GM18508 (cell line): ENCODE results near the gene SIGLEC1.

Experiments used
- ATAC-seq: cut with Tn5 transposase; IDR thresholded peaks from one replicate; pipeline ENCODE4 v1.9.1; 2021; ENCODE audit warnings: moderate number of reproducible peaks; ENCODE audit not compliant: insufficient read depth, unreplicated experiment

The SIGLEC1 gene

DNA sequence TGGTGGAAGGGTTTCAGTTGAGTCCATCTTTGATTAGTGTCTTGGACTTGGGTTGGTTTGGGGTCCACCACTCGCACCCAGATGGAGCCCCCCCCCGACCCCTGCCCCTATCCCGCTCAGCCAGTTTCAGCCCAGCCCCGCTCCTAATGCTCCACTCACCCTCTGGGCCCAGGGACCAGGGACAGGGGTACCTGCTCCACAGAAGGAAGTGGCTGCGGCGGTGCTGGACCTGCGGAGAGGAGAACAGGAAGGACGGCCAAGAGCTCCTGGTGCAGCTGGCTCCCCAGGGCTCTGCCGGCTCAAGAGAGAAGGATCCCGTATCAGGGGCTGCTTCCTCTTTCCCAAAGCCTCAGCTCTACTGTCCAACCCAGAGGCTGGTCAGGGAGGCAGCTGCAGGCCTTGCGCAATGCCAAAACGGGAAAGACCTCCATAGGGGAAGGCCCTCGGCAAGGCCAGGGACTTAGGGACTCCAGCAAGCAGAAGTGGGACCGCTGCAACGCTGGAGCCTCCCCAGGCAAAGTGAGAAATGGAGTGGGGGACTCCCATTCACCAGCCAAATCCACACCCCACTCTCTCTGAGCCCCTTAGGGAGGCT lies at the start of gene SIGLEC1:
Gene SIGLEC1 (minus strand): TSS at position 322 of the 595 bp plus-strand sequence. CDS start 5,472 bp downstream, outside the sequence.
- ATAC-seq, result no peak

DNA sequence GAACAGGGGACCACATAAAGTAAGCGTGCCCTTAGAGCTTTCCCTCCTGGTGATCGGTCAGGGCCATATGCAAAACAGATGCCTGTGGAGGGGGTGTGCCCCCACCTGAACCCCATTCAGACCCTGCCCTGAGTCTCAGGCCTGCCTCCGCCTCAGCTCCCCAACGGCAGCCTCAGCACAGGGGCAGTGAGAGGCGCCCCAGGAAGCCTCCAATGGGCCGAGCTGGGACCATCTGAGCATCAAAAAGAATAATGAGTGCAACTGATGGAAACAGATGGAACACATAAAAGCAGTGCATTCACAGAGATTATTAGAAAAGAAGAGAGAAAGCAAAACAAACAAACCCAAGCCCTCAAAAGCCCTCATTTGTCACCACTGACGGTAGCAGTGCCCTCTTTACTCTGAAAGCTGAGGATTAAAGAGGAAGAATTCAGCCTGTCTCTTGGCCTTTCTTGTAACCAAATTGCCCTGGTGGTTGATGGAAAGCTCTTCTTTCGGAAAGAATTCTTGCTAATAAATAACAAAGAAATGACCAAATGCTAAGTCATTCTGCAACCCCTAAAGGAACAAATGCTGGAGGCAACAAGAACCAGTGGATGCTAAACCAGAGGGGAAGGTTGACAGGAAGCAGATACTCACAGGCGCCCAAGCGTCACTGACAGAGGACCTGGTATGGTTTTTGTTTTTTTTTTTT lies 48.4 kb upstream of the SIGLEC1 start:
- ATAC-seq, result no peak

DNA sequence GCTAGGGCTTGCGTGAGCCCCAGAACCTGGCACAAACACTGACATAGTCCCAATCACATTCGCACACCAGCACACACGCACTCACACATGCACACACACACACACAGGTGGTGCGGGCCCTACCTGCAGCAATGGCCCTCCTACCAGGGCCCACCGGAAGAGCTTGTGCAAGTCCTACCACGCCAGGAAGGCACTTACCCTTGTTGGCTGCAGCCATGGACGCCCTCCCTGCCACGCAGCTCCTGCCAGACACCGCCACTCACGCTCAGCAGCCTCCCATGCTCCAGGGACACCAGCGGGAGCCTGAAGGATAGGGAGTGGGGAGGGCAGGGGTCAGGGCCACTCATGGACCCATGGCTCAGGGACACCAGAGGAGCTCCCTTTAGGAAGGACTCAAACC lies 47.5 kb upstream of the SIGLEC1 start:
- no peak for ATAC-seq

DNA sequence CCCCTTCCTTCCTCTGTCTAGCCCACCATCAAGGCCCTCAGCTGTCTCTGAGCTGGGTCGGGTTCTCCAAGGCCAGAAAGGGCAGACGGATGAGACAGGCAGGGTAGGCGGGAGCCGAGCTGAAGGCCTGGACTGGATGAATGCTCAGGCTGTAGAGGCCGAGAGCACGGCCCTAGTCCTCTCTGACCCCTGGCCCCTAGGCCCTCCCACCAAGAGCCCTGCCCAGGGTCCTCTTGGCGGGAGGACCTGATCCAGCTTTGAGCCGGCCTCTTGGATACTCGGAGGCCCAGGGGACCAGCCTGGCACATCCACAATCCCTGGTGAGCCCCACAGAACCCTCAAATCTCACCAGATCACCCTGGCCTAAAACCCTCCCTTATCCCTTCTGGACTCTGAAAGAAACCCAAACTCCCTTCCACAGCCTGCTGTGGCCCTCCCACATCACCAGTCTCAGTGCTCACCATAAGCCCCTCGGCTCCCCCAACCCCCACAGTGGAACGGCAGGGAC lies 47.0 kb upstream of the SIGLEC1 start:
- no peak for ATAC-seq

- ATAC-seq, result no peak
Measured at GRCh38 chr20:3758566-3758965, 46.2 kb upstream of the SIGLEC1 start.

DNA sequence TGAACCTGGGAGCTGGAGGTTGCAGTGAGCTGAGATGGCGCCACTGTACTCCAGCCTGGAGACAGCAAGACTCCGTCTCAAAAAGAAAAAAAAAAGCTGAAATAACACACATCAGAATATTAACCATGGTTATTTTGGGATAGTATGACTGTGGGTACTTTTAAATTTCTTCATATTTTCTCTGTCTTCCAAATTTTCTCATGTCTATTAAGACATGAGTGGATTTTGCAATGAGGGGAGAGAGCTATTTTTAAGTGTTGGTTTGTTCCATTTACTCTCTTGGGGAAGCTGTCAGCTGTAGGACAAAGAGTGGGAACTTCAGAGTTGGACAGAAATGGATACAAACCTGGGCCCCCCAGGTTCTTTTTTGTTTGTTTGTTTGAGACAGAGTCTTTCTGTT lies 44.9 kb upstream of the SIGLEC1 start:
- no peak for ATAC-seq

GRCh38 chr20:3755814-3756480 lies 43.5 kb upstream of the SIGLEC1 start:
- no peak for ATAC-seq

DNA sequence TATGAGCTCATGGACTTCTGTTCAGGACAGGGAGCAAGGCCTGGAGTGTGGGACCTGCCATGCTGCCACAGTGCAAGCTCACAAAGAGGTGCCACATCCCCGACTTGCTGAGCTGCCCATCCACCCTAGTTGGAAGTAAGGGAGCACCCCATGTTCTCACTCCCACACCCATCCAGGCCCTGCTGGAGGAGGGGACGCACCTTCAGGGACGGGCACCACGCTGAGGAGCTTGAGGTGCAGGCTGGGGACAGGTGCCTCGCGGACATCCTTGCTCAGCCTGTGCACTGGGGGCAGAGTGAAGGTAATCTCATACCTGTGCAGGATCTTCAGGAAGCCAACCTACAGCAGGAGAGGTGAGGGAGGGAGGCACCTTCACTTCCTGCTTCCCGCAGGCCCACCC lies 42.9 kb upstream of the SIGLEC1 start:
- ATAC-seq, result no peak

GRCh38 chr20:3754276-3754630 lies 41.9 kb upstream of the SIGLEC1 start:
- ATAC-seq, result no peak

- no peak for ATAC-seq
Measured at GRCh38 chr20:3753501-3754275, 41.3 kb upstream of the SIGLEC1 start.

GRCh38 chr20:3753098-3753497 lies 40.7 kb upstream of the SIGLEC1 start:
- ATAC-seq, result no peak

GRCh38 chr20:3752386-3752759 lies 40.0 kb upstream of the SIGLEC1 start:
- ATAC-seq, result no peak

GRCh38 chr20:3751675-3752385 lies 39.4 kb upstream of the SIGLEC1 start:
- ATAC-seq, result no peak

DNA sequence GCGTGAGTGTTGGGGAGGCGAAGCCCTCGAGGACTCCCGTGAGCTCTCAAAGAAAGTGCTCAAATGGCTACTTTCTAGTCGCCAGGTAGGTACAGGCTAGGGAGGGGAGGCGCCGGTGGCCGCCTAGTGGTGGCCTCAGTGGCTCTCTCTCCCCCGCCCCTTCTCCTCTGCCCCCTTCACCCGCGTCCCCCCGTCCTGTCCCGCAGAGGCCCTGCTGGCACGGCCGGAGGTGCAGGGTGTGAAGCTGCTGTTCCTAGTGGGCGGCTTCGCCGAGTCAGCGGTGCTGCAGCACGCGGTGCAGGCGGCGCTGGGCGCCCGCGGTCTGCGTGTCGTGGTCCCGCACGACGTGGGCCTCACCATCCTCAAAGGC lies 38.9 kb upstream of the SIGLEC1 start:
- ATAC-seq, result no peak

DNA sequence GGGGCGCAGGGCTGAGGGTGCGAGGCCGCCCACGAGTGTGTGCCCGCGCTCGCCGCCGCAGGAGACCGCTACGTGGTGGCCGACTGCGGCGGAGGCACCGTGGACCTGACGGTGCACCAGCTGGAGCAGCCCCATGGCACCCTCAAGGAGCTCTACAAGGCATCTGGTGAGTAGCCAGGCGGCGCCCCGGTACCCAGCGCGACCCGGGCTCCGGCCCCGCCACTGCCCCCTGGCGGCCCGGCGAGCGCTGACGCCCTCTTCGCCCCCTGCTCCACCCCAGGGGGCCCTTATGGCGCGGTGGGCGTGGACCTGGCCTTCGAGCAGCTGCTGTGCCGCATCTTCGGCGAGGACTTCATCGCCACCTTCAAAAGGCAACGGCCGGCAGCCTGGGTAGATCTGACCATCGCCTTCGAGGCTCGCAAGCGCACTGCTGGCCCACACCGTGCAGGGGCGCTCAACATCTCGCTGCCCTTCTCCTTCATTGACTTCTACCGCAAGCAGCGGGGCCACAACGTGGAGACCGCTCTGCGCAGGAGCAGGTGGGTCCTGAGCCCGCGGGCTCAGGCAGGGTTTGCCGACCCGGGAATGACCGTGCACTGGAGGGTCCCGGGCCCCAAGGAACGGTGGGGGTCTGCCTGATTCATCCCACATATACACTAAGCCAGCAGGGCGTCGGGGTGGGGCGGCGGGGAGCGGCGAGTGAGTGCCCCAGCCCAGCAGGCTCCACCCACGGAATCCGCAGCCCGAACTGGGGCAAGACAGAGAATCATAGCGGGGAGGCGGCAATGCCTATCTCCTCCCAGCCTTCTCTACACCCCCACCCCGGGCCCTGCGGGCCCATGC lies 37.5 kb upstream of the SIGLEC1 start:
- ATAC-seq, result no peak

DNA sequence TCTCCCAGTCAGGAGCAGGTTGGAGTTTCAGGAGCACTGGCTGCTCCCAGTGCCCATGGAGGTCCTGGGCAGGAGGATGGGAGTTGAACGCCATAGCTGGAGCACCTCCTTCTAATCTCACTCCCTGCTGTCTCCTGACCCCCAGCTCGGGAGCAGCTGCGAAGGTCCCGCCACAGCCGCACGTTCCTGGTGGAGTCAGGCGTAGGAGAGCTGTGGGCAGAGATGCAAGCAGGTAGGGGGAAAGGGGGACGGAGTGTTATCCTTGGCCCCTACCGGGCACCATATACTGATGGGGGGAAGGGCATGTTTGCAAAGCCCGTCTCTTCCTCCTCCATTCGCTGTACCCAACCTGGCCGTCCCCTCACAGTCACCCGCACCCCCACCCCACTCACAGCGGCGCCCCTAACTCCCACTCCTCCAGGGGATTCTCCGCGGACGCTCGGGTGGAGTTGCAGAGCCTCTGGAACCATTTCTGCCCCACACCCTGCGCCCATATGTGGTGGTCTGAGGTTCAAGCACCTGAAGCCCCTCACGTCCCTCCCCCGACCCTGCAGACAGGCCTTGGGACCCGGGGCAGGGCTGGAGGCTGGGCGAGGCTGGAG lies 36.8 kb upstream of the SIGLEC1 start:
- no peak for ATAC-seq

- no peak for ATAC-seq
Measured at GRCh38 chr20:3748073-3748472, 35.7 kb upstream of the SIGLEC1 start.

GRCh38 chr20:3747471-3747870 lies 35.1 kb upstream of the SIGLEC1 start:
- ATAC-seq, result no peak

GRCh38 chr20:3745686-3746173 lies 33.3 kb upstream of the SIGLEC1 start:
- no peak for ATAC-seq
